ENCODE measurements around the gene GAS7. TPM values are rescaled to one million over a fixed set of nuclear protein-coding genes. Genes with fewer than 3 reads are reported as not detected.

The GAS7 gene
- total RNA-seq, 6 donors from 2014 or later = 19.9 to 87.1 (median 41.5) TPM

- WGBS, 2 donors = 91 to 94% methylated on average over 9 of the region's 9 CpGs
- Histone ChIP-seq H3K9me3 (peaks cover 0 to 6% (median 4%) of the 10 kb centered on the region in 4 donors), H3K27me3 (no peaks in the 10 kb centered on the region), H3K4me3 (no peak overlapping the region), H3K27ac (peak overlapping the region in 1 of 4 donors; percentile 43), H3K36me3 (peaks cover 0 to 28% (median 12%) of the 10 kb centered on the region in 4 donors), H3K4me1 (peaks cover 0 to 4% (median 0%) of the 10 kb centered on the region in 4 donors)
- TF ChIP-seq POLR2AphosphoS5 (IDR thresholded peaks at IDR 0.05) = no peak
- no peak for TF ChIP-seq CTCF (IDR thresholded peaks at IDR 0.05)
- no peak for TF ChIP-seq EP300 (IDR thresholded peaks at IDR 0.05)
- no peak for TF ChIP-seq POLR2A (IDR thresholded peaks at IDR 0.05)
- DNase-seq (no peak), ATAC-seq (ENCODE audit: low FRiP score in 2 of 2) (no peak)
Observed at GRCh38 chr17:9937901-9938300, 260.5 kb downstream of the GAS7 start.

- H3K27ac ChIP-seq = peak overlapping the region in 1 of 4 donors; percentile 43
- H3K4me3 ChIP-seq = no peak overlapping the region
- peaks cover 0 to 6% (median 4%) of the 10 kb centered on the region in 4 donors for H3K9me3 ChIP-seq
- H3K36me3 ChIP-seq = peaks cover 0 to 22% (median 10%) of the 10 kb centered on the region in 4 donors
- WGBS, 2 donors = 62 to 87% methylated on average over 9 to 13 of the region's 13 CpGs
- TF ChIP-seq EP300 (IDR thresholded peaks at IDR 0.05) = no peak
- no peak for TF ChIP-seq POLR2A (IDR thresholded peaks at IDR 0.05)
- no peak for TF ChIP-seq POLR2AphosphoS5 (IDR thresholded peaks at IDR 0.05)
- TF ChIP-seq CTCF (IDR thresholded peaks at IDR 0.05) = no peak
- DNase-seq = no peak
- peak; percentile 28 to 66 for ATAC-seq (ENCODE audit: low FRiP score in 2 of 2)
- peaks cover 0 to 4% (median 0%) of the 10 kb centered on the region in 4 donors for H3K4me1 ChIP-seq
- H3K27me3 ChIP-seq = no peaks in the 10 kb centered on the region
Observed at GRCh38 chr17:9937241-9937761, 261.1 kb downstream of the GAS7 start.

- peaks cover 0 to 6% (median 4%) of the 10 kb centered on the region in 4 donors for H3K9me3 ChIP-seq
- no peak overlapping the region for H3K27ac ChIP-seq
Observed at GRCh38 chr17:9936095-9936494, 262.3 kb downstream of the GAS7 start.

GRCh38 chr17:9935408-9935807 is 263.0 kb downstream of the GAS7 start:
- no peak for TF ChIP-seq POLR2AphosphoS5 (IDR thresholded peaks at IDR 0.05)
- no peak for TF ChIP-seq EP300 (IDR thresholded peaks at IDR 0.05)
- no peak for TF ChIP-seq CTCF (IDR thresholded peaks at IDR 0.05)
- no peak for TF ChIP-seq POLR2A (IDR thresholded peaks at IDR 0.05)
- Histone ChIP-seq H3K27me3 (no peaks in the 10 kb centered on the region), H3K27ac (peak overlapping the region in 1 of 4 donors; percentile 39), H3K9me3 (peaks cover 0 to 6% (median 4%) of the 10 kb centered on the region in 4 donors), H3K4me3 (no peak overlapping the region), H3K36me3 (peaks cover 0 to 21% (median 4%) of the 10 kb centered on the region in 4 donors), H3K4me1 (peaks cover 0 to 4% (median 0%) of the 10 kb centered on the region in 4 donors)
- WGBS, 2 donors = 71 to 78% methylated on average over 3 to 6 of the region's 6 CpGs
- peak in 1 of 2 donors; percentile 49 for ATAC-seq (ENCODE audit: low FRiP score in 2 of 2)
- DNase-seq = no peak

More at GRCh38 chr17:9936095-9936494, 262.3 kb downstream of the GAS7 start:
- 57 to 73% methylated on average over 2 to 3 of the region's 3 CpGs for WGBS, 2 donors
- Histone ChIP-seq H3K27me3 (no peaks in the 10 kb centered on the region), H3K36me3 (peaks cover 0 to 21% (median 7%) of the 10 kb centered on the region in 4 donors), H3K4me1 (peaks cover 0 to 4% (median 0%) of the 10 kb centered on the region in 4 donors), H3K4me3 (no peak overlapping the region)
- TF ChIP-seq EP300 (IDR thresholded peaks at IDR 0.05) (no peak), CTCF (IDR thresholded peaks at IDR 0.05) (no peak), POLR2AphosphoS5 (IDR thresholded peaks at IDR 0.05) (no peak), POLR2A (IDR thresholded peaks at IDR 0.05) (no peak)
- ATAC-seq (ENCODE audit: low FRiP score in 2 of 2) (no peak), DNase-seq (no peak)

- peaks cover 0 to 12% (median 4%) of the 10 kb centered on the region in 4 donors for H3K36me3 ChIP-seq
- DNase-seq (no peak), ATAC-seq (ENCODE audit: low FRiP score in 2 of 2) (no peak)
- peaks cover 0 to 6% (median 4%) of the 10 kb centered on the region in 4 donors for H3K9me3 ChIP-seq
- peaks cover 0 to 4% (median 0%) of the 10 kb centered on the region in 4 donors for H3K4me1 ChIP-seq
- H3K27ac ChIP-seq = no peak overlapping the region
- no peak overlapping the region for H3K4me3 ChIP-seq
- H3K27me3 ChIP-seq = no peaks in the 10 kb centered on the region
- WGBS, 2 donors = 80% methylated on average over 7 of the region's 7 CpGs
- TF ChIP-seq POLR2A (IDR thresholded peaks at IDR 0.05) = no peak
- TF ChIP-seq CTCF (IDR thresholded peaks at IDR 0.05) = no peak
- TF ChIP-seq EP300 (IDR thresholded peaks at IDR 0.05) = no peak
- TF ChIP-seq POLR2AphosphoS5 (IDR thresholded peaks at IDR 0.05) = no peak
Observed at GRCh38 chr17:9934331-9934730, 264.1 kb downstream of the GAS7 start.
